PC-3 (cell line): Measurements from ENCODE around the gene MT1B. TPM values are rescaled to one million over a fixed set of nuclear protein-coding genes. Genes with fewer than 3 reads are reported as not detected.
A peak's percentile ranks its signal among the peaks of the same experiment; 100 is the strongest.

Experiments
- ATAC-seq: fragments of 200-7000 bp; cut with Tn5 transposase; 2 replicates; pipeline ENCODE4 v1.9.1; 2020; ENCODE audit warnings: mild to moderate bottlenecking, moderate library complexity
- BruUV-seq: library from RNA; stranded (reverse); fragments of 400-500 nt; replicated peaks from 2 replicates; lab custom pipeline; 2021; lab: Mats Ljungman, UMichigan
- CTCF ChIA-PET: fragments of 300-600 bp; sonication (Branson Sonifier 250); formaldehyde crosslinking; loops from one replicate; lab custom pipeline; 2022; ENCODE audit warnings: antibody characterized with exemption; lab: Charles Lee
- POLR2A ChIA-PET: fragments of 300-600 bp; sonication (Branson Sonifier 250); formaldehyde crosslinking; loops from one replicate; lab custom pipeline; 2022; ENCODE audit warnings: antibody characterized with exemption; ENCODE audit not compliant: unreplicated experiment; lab: Charles Lee
- DNase-seq: peaks from one replicate; pipeline ENCODE4 v3.0.0-alpha.2; 2015
- H2AFZ ChIP-seq: fragments of 300-600 bp; sonication (generic); 2 replicates; pipeline ENCODE4 v1.6.0; 2016; ENCODE audit warnings: antibody characterized with exemption, low read length
- H3F3A ChIP-seq: fragments of 300-600 bp; sonication (generic); one replicate; pipeline ENCODE4 v1.6.0; 2017; ENCODE audit warnings: antibody characterized with exemption, low read length, control low read depth, mild to moderate bottlenecking; ENCODE audit not compliant: unreplicated experiment
- H3K27ac ChIP-seq: fragments of 300-600 bp; sonication (generic); 2 replicates; pipeline ENCODE4 v1.5.1; 2016; ENCODE audit warnings: mild to moderate bottlenecking, low read length
- H3K27me3 ChIP-seq: fragments of 300-600 bp; sonication (generic); 2 replicates; pipeline ENCODE4 v1.6.1; 2016; ENCODE audit warnings: low read length, mixed read lengths
- H3K36me3 ChIP-seq: fragments of 300-600 bp; sonication (generic); 2 replicates; pipeline ENCODE4 v1.6.1; 2016; ENCODE audit warnings: low read depth, mixed run types, low read length, mixed read lengths
- H3K4me1 ChIP-seq: fragments of 300-600 bp; sonication (generic); 2 replicates; pipeline ENCODE4 v1.5.1; 2016; ENCODE audit warnings: low read length; ENCODE audit not compliant: insufficient read depth
- H3K4me2 ChIP-seq: fragments of 300-600 bp; sonication (generic); 2 replicates; pipeline ENCODE4 v1.6.0; 2016; ENCODE audit warnings: low read length
- H3K4me3 ChIP-seq: fragments of 300-600 bp; sonication (generic); 2 replicates; pipeline ENCODE4 v1.5.1; 2016; ENCODE audit warnings: mild to moderate bottlenecking, low read length, mixed read lengths
- H3K79me2 ChIP-seq: fragments of 300-600 bp; sonication (generic); 2 replicates; pipeline ENCODE4 v1.6.1; 2017; ENCODE audit warnings: low read length, mixed read lengths
- H3K9ac ChIP-seq: fragments of 300-600 bp; sonication (generic); 2 replicates; pipeline ENCODE4 v1.6.0; 2016; ENCODE audit warnings: mild to moderate bottlenecking, low read length
- H3K9me2 ChIP-seq: fragments of 300-600 bp; sonication (generic); replicated peaks from 2 replicates; pipeline ENCODE4 v1.6.1; 2016; ENCODE audit warnings: mixed run types, low read length, mixed read lengths
- H3K9me3 ChIP-seq: fragments of 300-600 bp; sonication (generic); 2 replicates; pipeline ENCODE4 v1.6.1; 2016; ENCODE audit warnings: low read length, mixed read lengths
- H4K20me1 ChIP-seq: fragments of 300-600 bp; sonication (generic); 2 replicates; pipeline ENCODE4 v1.6.1; 2016; ENCODE audit warnings: low read length, mixed read lengths
- EZH2 ChIP-seq: fragments of 300-600 bp; sonication (generic); IDR thresholded peaks from one replicate; pipeline ENCODE4 v1.6.1; 2017; ENCODE audit warnings: antibody characterized with exemption, mild to moderate bottlenecking, low read length; ENCODE audit not compliant: unreplicated experiment
- EZH2phosphoT487 ChIP-seq: fragments of 300-600 bp; sonication (generic); IDR thresholded peaks from 2 replicates; pipeline ENCODE4 v1.6.1; 2018; ENCODE audit warnings: mild to moderate bottlenecking, antibody characterized with exemption, low read length, borderline replicate concordance
- intact Hi-C: fragments of 100-400 bp; cut with micrococcal nuclease; formaldehyde crosslinking; loops from 2 replicates; pipeline ENCODE4 v1.9.0; 2023
- total RNA-seq: library from RNA; depleted of rRNA; stranded (reverse); fragments of >200 nt; gene quantifications from 2 replicates; pipeline ENCODE4 v1.2.3, GENCODE V29; 2014
- TF ChIP-seq, protein P1 (sequence below): fragments of 300-600 bp; sonication (generic); conservative IDR thresholded peaks from 2 replicates; pipeline ENCODE4 v1.5.1; 2017; ENCODE audit warnings: antibody characterized with exemption, low read depth, mild to moderate bottlenecking, low read length

The MT1B gene
- total RNA-seq, 1 experiment from 2014 or later, result not detected

- Histone ChIP-seq H3K36me3 (no peaks in the 10 kb centered on the region), H3K4me1 (peaks cover 15% of the 10 kb centered on the region), H2AFZ (no peak overlapping the region), H3K9ac (no peak overlapping the region), H3F3A (no peaks in the 10 kb centered on the region), H3K27ac (no peak overlapping the region), H3K4me2 (peak overlapping the region; percentile 12; the same call in 1 of the 2 replicates), H3K4me3 (no peak overlapping the region), H3K79me2 (no peaks in the 10 kb centered on the region), H3K9me2 (no peaks in the 10 kb centered on the region), H3K9me3 (no peaks in the 10 kb centered on the region), H3K27me3 (no peaks in the 10 kb centered on the region), H4K20me1 (no peaks in the 10 kb centered on the region)
- intact Hi-C loops, result loop anchor here (10.0 kb wide), 1 partner anchor 45 kb away; the partner anchor contains the start of gene MT2A
- CTCF ChIA-PET, result no interaction called here
- ATAC-seq (peak; percentile 96), DNase-seq (peak; percentile 87)
- POLR2A ChIA-PET, result no interaction called here
- TF ChIP-seq EZH2phosphoT487 (no peak), EZH2 (no peak)
- TF ChIP-seq, protein P1, sequence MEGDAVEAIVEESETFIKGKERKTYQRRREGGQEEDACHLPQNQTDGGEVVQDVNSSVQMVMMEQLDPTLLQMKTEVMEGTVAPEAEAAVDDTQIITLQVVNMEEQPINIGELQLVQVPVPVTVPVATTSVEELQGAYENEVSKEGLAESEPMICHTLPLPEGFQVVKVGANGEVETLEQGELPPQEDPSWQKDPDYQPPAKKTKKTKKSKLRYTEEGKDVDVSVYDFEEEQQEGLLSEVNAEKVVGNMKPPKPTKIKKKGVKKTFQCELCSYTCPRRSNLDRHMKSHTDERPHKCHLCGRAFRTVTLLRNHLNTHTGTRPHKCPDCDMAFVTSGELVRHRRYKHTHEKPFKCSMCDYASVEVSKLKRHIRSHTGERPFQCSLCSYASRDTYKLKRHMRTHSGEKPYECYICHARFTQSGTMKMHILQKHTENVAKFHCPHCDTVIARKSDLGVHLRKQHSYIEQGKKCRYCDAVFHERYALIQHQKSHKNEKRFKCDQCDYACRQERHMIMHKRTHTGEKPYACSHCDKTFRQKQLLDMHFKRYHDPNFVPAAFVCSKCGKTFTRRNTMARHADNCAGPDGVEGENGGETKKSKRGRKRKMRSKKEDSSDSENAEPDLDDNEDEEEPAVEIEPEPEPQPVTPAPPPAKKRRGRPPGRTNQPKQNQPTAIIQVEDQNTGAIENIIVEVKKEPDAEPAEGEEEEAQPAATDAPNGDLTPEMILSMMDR, result no peak
- BruUV-seq, result no TSS peak
These were observed 1.9 kb upstream of the MT1B start for GRCh38 chr16:56649820-56650219.

DNA sequence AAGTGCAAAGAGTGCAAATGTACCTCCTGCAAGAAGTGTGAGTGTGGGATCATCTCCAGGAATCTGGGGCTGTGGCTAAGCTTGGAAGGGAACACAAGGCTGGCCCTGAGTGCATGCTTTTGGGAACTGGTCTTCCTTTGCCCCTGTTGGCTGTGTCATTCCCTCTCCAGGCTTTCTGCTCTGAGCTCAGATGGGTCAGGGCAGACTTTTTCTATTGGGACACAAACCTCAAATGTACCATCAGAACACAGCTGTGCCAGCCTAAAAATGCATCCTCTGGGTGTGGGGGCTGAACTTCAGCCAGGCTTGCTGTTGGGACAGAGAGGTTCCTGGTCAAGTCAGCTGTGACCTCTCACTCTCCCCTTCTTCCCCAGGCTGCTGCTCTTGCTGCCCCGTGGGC is 914 bp downstream of the MT1B start:
- TF ChIP-seq, protein P1, result no peak
- TF ChIP-seq EZH2, result no peak
- no peak for TF ChIP-seq EZH2phosphoT487
- H3K9me2 ChIP-seq, result no peaks in the 10 kb centered on the region
- DNase-seq, result no peak
- no peak overlapping the region for H3K4me2 ChIP-seq
- no peak overlapping the region for H2AFZ ChIP-seq
- no peak overlapping the region for H3K9ac ChIP-seq
- H3K9me3 ChIP-seq, result no peaks in the 10 kb centered on the region
- H3K36me3 ChIP-seq, result no peaks in the 10 kb centered on the region
- H3K27me3 ChIP-seq, result no peaks in the 10 kb centered on the region
- no TSS peak for BruUV-seq
- peaks cover 18% of the 10 kb centered on the region for H3K4me1 ChIP-seq
- no peaks in the 10 kb centered on the region for H3F3A ChIP-seq
- intact Hi-C loops, result loop anchor here (10.0 kb wide), 1 partner anchor 48 kb away; the partner anchor contains the start of gene MT2A
- no peak overlapping the region for H3K4me3 ChIP-seq
- H3K27ac ChIP-seq, result no peak overlapping the region
- no peak for ATAC-seq
- POLR2A ChIA-PET, result no interaction called here
- H3K79me2 ChIP-seq, result no peaks in the 10 kb centered on the region
- H4K20me1 ChIP-seq, result no peaks in the 10 kb centered on the region
- CTCF ChIA-PET, result no interaction called here

GRCh38 chr16:56653218-56653617 is 1.5 kb downstream of the MT1B start:
- TF ChIP-seq EZH2 (no peak), EZH2phosphoT487 (no peak)
- TF ChIP-seq, protein P1, result no peak
- H3K27me3 ChIP-seq, result no peaks in the 10 kb centered on the region
- DNase-seq (no peak), ATAC-seq (no peak)
- H3K27ac ChIP-seq, result no peak overlapping the region
- H2AFZ ChIP-seq, result no peak overlapping the region
- POLR2A ChIA-PET, result no interaction called here
- H3K9me3 ChIP-seq, result no peaks in the 10 kb centered on the region
- BruUV-seq, result no TSS peak
- peaks cover 22% of the 10 kb centered on the region for H3K4me1 ChIP-seq
- H3K4me2 ChIP-seq, result no peak overlapping the region
- H3K9me2 ChIP-seq, result no peaks in the 10 kb centered on the region
- intact Hi-C loops, result loop anchor here (10.0 kb wide), 1 partner anchor 48 kb away; the partner anchor contains the start of gene MT2A
- no peak overlapping the region for H3K9ac ChIP-seq
- no peaks in the 10 kb centered on the region for H3K79me2 ChIP-seq
- CTCF ChIA-PET, result no interaction called here
- H4K20me1 ChIP-seq, result no peaks in the 10 kb centered on the region
- no peak overlapping the region for H3K4me3 ChIP-seq
- no peaks in the 10 kb centered on the region for H3K36me3 ChIP-seq
- H3F3A ChIP-seq, result no peaks in the 10 kb centered on the region
